ENCODE results near the gene GLP2R.
"Not testable (repeated sequence)": the region's sequence is repeated elsewhere in the genome, so short reads cannot be mapped to it uniquely, and the experiment has no call there.

GRCh38 chr17:9783465-9783864 lies 42.3 kb upstream of the GLP2R start:
- not testable (repeated sequence) for TF ChIP-seq CTCF (conservative IDR thresholded peaks at IDR 0.05; ENCODE audit: low read length); EZH2phosphoT487 (IDR thresholded peaks at IDR 0.05; ENCODE audit: borderline replicate concordance, low read depth, low read length)
